RPMI7951 (cell line): ENCODE data around the gene DNAI7. TPM values are rescaled to one million over a fixed set of nuclear protein-coding genes. Genes with fewer than 3 reads are reported as not detected.

Experiments
- DNase-seq: peaks from one replicate; pipeline ENCODE4 v3.0.0-alpha.2; 2012; ENCODE audit warnings: low read depth
- total RNA-seq: library from RNA; depleted of rRNA; stranded (reverse); fragments of >200 nt; shearing (Covaris generic); gene quantifications from 2 replicates; pipeline ENCODE4 v1.2.3, GENCODE V29; 2014

Gene DNAI7
- total RNA-seq, 1 experiment from 2014 or later: 0.12 TPM

- no peak for DNase-seq
Observed at GRCh38 chr12:25186038-25186787, 8.7 kb downstream of the DNAI7 start.

DNA sequence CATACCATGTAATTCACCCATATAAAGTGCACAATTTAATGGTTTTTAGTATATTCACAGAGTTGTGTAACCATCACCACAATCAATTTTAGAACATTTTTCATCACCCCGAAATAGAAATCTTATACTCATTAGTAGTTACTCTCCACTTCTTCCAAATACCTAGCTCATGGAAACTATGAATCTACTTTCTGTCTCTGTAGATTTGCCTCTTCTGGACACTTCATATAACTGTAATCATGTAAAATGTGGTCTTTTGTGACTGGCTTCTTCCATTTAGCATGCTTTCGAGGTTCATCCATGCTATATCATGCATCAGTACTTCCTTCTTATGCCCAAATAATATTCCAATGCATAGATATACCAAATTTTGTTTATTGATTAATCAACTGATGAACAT is 10.8 kb downstream of the DNAI7 start:
- no peak for DNase-seq

GRCh38 chr12:25182765-25183164 is 12.2 kb downstream of the DNAI7 start:
- DNase-seq: no peak

DNA sequence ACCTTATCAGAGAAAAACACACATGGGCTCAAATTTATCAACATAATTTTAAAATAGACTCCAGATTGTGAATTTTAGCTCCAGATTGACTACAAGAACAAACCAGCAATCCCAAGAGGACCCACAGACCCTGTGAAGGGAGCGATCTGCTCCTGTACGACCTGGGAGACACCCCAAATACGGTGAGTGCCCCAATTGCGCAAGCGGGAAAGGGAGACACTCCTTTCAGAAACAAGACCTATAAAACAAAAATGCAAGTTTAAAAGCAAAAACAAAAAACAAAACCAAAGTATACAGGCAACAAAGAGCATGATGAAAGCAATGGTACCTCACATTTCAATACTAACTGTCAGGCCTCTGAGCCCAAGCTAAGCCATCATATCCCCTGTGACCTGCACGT is 32.1 kb downstream of the DNAI7 start:
- DNase-seq: no peak

DNA sequence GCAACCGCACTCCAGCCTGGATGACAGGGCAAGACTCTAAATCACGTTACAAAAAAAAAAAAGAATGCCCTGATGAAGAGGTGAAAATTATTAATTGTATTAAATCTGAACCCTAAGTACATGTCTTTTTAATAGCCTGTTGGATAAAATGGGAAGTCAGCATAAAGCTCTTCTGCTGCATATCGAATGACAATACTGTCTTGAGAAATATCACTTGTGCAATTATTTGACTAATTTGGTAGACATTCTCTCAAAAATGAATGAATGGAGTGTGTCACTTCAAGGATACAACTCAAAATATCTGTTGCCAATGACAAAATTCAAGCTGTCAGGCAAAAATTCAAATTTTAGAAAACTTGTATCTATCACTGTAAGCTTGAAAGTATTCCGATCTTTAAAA is 38.9 kb downstream of the DNAI7 start:
- DNase-seq: no peak

- peak; percentile 24 for DNase-seq
Observed at GRCh38 chr12:25155022-25155576, 39.9 kb downstream of the DNAI7 start.

DNA sequence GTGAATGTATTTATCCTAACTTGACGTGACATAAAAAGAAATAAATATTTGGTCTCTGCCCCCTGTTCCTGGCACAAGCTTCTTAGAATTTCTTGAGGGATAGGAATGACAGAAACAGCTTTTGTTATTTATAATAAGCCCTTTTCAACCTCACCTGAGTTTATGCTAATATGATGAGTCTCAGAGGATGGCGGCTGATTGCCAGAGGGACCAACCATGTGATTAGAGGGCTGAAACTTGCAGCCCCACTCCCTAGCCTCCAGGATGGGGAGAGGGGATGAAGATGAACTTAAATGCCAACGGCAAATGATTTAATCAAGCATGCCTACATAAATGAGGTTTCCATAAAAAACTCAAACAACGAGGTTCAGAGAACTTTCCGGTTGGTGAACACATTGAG is 42.9 kb downstream of the DNAI7 start:
- no peak for DNase-seq

DNA sequence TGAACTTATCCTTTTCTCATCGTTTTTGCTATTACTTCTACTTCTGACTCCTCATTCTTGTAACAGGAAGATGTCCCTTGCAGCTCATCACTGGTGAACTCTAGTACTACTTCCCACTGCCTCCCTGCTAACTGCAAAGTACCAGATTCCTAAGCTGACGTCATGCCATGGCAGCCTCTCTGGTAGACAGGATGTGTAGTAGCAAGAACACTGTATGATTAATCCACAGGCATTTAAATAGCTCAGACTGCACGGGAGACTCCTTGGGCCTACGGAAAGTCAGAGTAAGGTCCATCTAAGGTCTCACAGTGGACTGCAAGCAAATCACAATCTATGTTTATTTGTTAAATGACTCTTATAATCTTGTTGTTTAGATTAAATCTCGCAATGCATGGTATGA is 43.5 kb downstream of the DNAI7 start:
- DNase-seq: peak; percentile 80

GRCh38 chr12:25146686-25147085 is 48.3 kb downstream of the DNAI7 start:
- no peak for DNase-seq

GRCh38 chr12:25135531-25136154 is 59.3 kb downstream of the DNAI7 start:
- peak; percentile 38 for DNase-seq

DNA sequence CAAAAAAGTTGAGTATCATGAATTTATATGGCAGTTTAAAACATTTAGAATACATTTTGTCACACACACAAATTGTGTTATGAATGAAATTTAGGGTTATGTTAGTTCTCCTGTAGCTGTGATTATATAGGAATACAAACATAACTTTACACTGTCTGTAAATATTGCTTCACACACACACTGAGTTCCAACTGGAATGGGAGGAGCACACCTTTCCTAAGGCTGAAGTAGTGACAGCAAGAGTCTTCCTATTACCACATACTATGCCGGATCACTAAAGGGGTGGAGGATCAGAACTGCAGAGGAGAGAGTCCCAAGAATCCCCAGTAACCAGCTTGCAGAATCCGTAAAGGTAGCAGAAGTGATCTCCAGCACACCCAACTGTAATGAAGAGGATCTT is 63.7 kb downstream of the DNAI7 start:
- no peak for DNase-seq

- DNase-seq: peak; percentile 28
Observed at GRCh38 chr12:25130741-25131188, 64.2 kb downstream of the DNAI7 start.

DNA sequence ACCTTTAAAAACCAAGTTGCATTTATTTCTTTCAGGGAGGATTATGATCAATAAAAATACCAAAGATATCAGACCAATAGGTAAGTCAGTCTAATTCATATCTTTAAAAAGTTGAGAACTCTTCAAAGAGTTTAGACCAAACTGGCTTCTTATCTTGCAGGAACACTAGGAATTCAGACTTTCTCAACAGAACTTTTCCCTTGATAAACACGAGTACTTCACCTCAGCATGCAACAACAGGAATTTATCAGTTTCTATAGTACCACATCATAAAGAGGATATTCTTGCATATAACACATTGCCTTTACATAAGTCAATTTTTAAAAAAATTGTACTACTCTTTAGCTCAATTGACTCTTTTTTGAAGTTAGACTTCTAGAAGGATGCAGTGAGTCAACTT is 68.2 kb downstream of the DNAI7 start:
- DNase-seq: no peak

GRCh38 chr12:25126101-25126500 is 68.9 kb downstream of the DNAI7 start:
- DNase-seq: no peak

DNA sequence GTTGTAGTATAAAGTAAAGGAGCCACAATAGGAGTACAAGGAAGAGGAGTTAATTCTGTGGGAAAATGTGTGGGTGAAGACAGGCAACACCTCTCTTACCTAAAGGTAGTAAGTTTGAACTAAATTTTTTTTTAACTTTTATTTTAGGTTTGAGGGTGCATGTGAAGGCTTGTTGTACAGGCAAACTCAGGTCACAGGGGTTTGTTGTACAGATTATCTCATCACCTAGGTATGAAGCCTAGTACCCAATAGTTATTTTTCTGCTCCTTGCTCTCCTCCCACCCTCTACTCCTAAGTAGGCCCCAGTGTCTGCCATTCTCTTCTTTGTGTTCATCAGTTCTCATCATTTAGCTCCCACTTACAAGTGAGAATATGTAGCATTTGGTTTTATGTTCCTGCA is 70.5 kb downstream of the DNAI7 start:
- DNase-seq: no peak

GRCh38 chr12:25123126-25123525 is 71.8 kb downstream of the DNAI7 start:
- DNase-seq: no peak

DNA sequence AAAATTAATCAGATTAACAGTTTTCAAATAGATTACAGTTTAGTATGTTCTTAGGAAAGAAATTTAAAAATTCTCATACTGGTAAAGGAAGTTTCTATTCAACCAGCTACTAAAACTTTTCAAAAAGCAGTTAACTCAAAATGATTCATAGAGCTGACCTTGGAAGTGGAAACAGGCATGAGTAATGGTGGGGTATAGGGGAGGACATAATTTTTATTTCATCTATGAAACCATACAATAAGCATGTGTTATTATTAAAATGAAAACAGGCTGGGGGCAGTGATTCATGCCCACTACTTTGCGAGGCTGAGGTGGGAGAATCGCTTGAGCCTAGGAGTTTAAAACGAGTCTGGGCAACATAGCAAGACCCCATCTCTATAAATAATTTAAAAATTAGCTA is 73.0 kb downstream of the DNAI7 start:
- no peak for DNase-seq

- no peak for DNase-seq
Observed at GRCh38 chr12:25121110-25121509, 73.8 kb downstream of the DNAI7 start.

DNA sequence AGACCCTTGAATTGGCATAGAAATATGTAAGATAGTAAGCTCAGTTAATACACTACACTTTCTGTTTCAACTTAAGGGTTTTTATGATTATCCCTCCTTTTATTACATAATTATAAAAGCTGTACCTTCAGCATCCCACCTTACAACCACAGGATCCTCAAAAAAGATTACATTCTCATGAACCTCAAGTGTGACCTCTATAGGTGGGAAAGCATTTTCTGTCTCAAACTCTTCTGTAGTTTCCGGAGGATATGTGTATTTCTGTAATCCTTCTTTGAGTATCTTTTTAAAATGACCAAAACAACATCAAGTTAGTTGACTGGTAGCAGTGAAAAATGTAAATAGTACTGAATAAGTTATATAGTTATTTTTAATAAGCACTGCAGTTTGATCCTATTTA is 75.9 kb downstream of the DNAI7 start:
- DNase-seq: no peak

DNA sequence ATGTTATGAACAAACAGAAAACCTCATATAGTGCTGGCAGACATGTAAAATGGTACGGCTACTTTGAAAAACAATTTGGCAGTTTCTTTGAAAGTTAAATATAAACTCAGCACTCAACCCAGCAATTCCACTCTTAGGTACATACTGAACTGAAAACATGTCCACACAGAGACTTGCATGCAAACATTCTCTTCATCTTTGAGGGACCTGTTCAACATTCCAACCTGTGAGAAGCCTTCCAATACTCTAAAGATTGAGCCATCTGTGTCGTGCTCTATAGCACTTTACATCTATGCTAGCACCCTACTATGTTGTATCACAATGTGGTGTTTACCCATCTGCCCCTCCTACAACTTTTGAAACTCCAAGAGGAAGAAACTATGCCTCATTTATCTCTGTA is 79.3 kb downstream of the DNAI7 start:
- no peak for DNase-seq

DNA sequence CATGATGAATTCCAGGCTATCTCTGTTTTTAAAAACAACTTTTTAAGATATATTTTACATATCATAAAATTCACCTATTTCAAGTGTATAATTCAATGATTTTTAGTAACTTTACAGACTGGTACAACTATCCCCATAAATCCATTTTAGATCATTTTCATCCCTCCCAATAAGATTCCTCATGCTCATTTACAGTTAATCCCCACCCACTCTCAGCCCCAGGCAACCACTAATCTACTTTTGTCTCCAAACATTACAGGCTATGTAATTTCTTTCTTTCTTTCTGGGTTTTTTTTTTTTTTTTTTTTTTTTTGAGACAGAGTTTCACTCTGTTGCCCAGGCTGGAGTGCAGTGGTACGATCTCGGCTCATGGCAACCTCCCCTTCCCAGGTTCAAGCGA is 81.3 kb downstream of the DNAI7 start:
- DNase-seq: no peak

GRCh38 chr12:25110260-25110659 is 84.7 kb downstream of the DNAI7 start:
- DNase-seq: no peak

DNA sequence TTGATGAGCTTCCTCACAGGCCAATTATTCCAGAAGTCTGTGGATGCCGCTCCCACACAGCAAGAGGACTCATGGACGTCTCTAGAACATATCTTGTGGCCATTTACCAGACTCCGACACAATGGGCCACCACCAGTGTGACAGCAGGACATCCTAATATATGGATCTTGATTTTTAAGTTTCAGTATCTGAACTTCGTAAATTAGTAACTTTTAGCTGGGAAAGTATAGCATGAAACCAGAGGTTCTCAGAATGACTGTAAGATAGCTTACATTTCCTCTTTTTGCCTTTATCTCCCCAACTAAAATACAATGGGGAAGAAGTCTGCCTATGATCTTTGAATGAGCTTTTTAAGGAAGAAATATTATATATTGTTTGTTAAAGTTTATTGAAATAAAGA is 87.0 kb downstream of the DNAI7 start:
- no peak for DNase-seq
